ENCODE results near the gene INCENP.

Gene INCENP

GRCh38 chr11:62129590-62130282, 5.9 kb downstream of the INCENP start:
- no peak overlapping the region for H3K4me3 ChIP-seq (replicated peaks; ENCODE audit: low read depth, low read length)
- TF ChIP-seq CTCF (IDR thresholded peaks at IDR 0.05; ENCODE audit: low read length, missing control alignments) = no peak
- DNase-seq (ENCODE audit: low read depth) = no peak

- H3K4me3 ChIP-seq (replicated peaks; ENCODE audit: low read depth, low read length) = no peak overlapping the region
- no peak for TF ChIP-seq CTCF (IDR thresholded peaks at IDR 0.05; ENCODE audit: low read length, missing control alignments)
Measured at GRCh38 chr11:62130283-62131169, 6.7 kb downstream of the INCENP start.

GRCh38 chr11:62131170-62131464, 7.3 kb downstream of the INCENP start:
- H3K4me3 ChIP-seq (replicated peaks; ENCODE audit: low read depth, low read length) = no peak overlapping the region
- TF ChIP-seq CTCF (IDR thresholded peaks at IDR 0.05; ENCODE audit: low read length, missing control alignments) = no peak
- DNase-seq (ENCODE audit: low read depth) = no peak

More at GRCh38 chr11:62130283-62131169, 6.7 kb downstream of the INCENP start:
- DNase-seq (ENCODE audit: low read depth) = no peak

DNA sequence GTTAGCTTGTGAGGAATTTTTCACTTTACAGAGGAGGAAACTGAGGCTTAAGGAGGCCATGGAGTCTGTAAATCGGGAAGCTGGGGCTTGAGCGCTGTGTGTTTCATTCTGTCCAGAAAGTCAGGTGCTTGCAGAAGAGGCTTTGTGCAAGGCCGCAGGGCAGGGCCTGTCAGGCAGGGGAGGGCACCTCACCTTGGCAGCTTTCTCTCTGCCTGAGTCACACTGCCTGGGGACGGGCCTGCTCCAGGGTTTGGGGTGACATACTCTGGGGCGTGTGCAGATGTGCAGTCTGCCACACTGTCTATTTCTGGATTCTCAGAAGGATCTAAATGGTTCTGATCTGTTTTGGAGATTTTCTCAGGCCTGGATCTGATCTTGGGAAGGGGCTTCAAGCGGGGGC, 8.4 kb downstream of the INCENP start:
- no peak for TF ChIP-seq CTCF (IDR thresholded peaks at IDR 0.05; ENCODE audit: low read length, missing control alignments)
- no peak overlapping the region for H3K4me3 ChIP-seq (replicated peaks; ENCODE audit: low read depth, low read length)
- no peak for DNase-seq (ENCODE audit: low read depth)

GRCh38 chr11:62132689-62133293, 9.0 kb downstream of the INCENP start:
- no peak for DNase-seq (ENCODE audit: low read depth)
- H3K4me3 ChIP-seq (replicated peaks; ENCODE audit: low read depth, low read length) = no peak overlapping the region
- TF ChIP-seq CTCF (IDR thresholded peaks at IDR 0.05; ENCODE audit: low read length, missing control alignments) = no peak

- no peak for DNase-seq (ENCODE audit: low read depth)
- no peak for TF ChIP-seq CTCF (IDR thresholded peaks at IDR 0.05; ENCODE audit: low read length, missing control alignments)
- H3K4me3 ChIP-seq (replicated peaks; ENCODE audit: low read depth, low read length) = no peak overlapping the region
Measured at GRCh38 chr11:62133328-62134065, 9.7 kb downstream of the INCENP start.
